ENCODE results near the gene MADCAM1.

The MADCAM1 gene

GRCh38 chr19:488505-489417, 7.5 kb upstream of the MADCAM1 start:
- ChIA-PET CTCF (interaction anchor here (0.9 to 1.8 kb wide), 5 partner anchors 18 to 33 kb away, joined by 3 to 7 read pairs (median 6); no protein-coding TSS in a partner anchor), POLR2A (interaction anchor here (0.9 kb wide), 1 partner anchor 18 kb away, joined by 10 read pairs; no protein-coding TSS in a partner anchor)
- no peak for TF ChIP-seq CTCF (IDR thresholded peaks at IDR 0.05; ENCODE audit: control extremely low read depth, extremely low read depth, low read depth, missing control alignments)
- DNase-seq (ENCODE audit: extremely low spot score): peak; percentile 97

- ChIA-PET CTCF (interaction anchor here (0.9 to 1.0 kb wide), 3 partner anchors 17 to 32 kb away, joined by 3 to 7 read pairs (median 6); no protein-coding TSS in a partner anchor), POLR2A (interaction anchor here (0.9 kb wide), 1 partner anchor 17 kb away, joined by 10 read pairs; no protein-coding TSS in a partner anchor)
- TF ChIP-seq CTCF (IDR thresholded peaks at IDR 0.05; ENCODE audit: control extremely low read depth, extremely low read depth, low read depth, missing control alignments): no peak
- no peak for DNase-seq (ENCODE audit: extremely low spot score)
These were observed 6.7 kb upstream of the MADCAM1 start for GRCh38 chr19:489418-490196.

GRCh38 chr19:491146-491741, 5.0 kb upstream of the MADCAM1 start:
- ChIA-PET POLR2A (no interaction called here), CTCF (interaction anchor here (1.2 to 2.6 kb wide), 3 partner anchors 15 to 244 kb away, joined by 3 to 14 read pairs (median 7); no protein-coding TSS in a partner anchor)
- no peak for DNase-seq (ENCODE audit: extremely low spot score)
- TF ChIP-seq CTCF (IDR thresholded peaks at IDR 0.05; ENCODE audit: control extremely low read depth, extremely low read depth, low read depth, missing control alignments): no peak

GRCh38 chr19:492091-492531, 4.2 kb upstream of the MADCAM1 start:
- no peak for DNase-seq (ENCODE audit: extremely low spot score)

GRCh38 chr19:493391-494170, 2.7 kb upstream of the MADCAM1 start:
- no peak for DNase-seq (ENCODE audit: extremely low spot score)
- CTCF ChIA-PET: interaction anchor here (1.0 to 2.3 kb wide), 3 partner anchors 13 to 17 kb away, joined by 3 to 7 read pairs (median 4); no protein-coding TSS in a partner anchor
- POLR2A ChIA-PET: no interaction called here
- TF ChIP-seq CTCF (IDR thresholded peaks at IDR 0.05; ENCODE audit: control extremely low read depth, extremely low read depth, low read depth, missing control alignments): no peak

More at GRCh38 chr19:492091-492531, 4.2 kb upstream of the MADCAM1 start:
- ChIA-PET POLR2A (no interaction called here), CTCF (interaction anchor here (2.3 to 2.6 kb wide), 2 partner anchors 14 to 18 kb away, joined by 7 to 14 read pairs; no protein-coding TSS in a partner anchor)
- no peak for TF ChIP-seq CTCF (IDR thresholded peaks at IDR 0.05; ENCODE audit: control extremely low read depth, extremely low read depth, low read depth, missing control alignments)
